Transverse colon (tissue), 4 donors: ENCODE data around the gene C1orf159.

ENCODE experiments used
- CTCF ChIP-seq, 5 experiments: fragments of 200-600 bp in 3 of 5; fragments of 450-650 bp in 2 of 5; sonication (generic) in 3 of 5; IDR thresholded peaks; 1 replicate in 2 of 5; 2 replicates in 3 of 5; pipeline ENCODE4 v1.5.1; 2016 to 2017; ENCODE audit warnings: antibody characterized with exemption in 5 of 5, inconsistent platforms in 3 of 5, mild to moderate bottlenecking in 2 of 5, moderate library complexity in 1 of 5
- EP300 ChIP-seq: sonication (generic); formaldehyde crosslinking; IDR thresholded peaks from one replicate; pipeline ENCODE4 v1.6.1; 2017; ENCODE audit warnings: antibody characterized with exemption, low read depth
- POLR2A ChIP-seq: fragments of 450-650 bp; IDR thresholded peaks from one replicate; pipeline ENCODE4 v1.6.1; 2016; ENCODE audit warnings: antibody characterized with exemption, mild to moderate bottlenecking, moderate library complexity
- POLR2AphosphoS5 ChIP-seq, 3 donors: sonication (generic); formaldehyde crosslinking; IDR thresholded peaks; one replicate each; pipeline ENCODE4 v1.6.1; 2016; ENCODE audit warnings: antibody characterized with exemption in 3 of 3

GRCh38 chr1:1146026-1146425, 30.1 kb upstream of the C1orf159 start:
- TF ChIP-seq POLR2A = no peak
- TF ChIP-seq CTCF (IDR thresholded peaks at IDR 0.05) = no peak
- TF ChIP-seq POLR2AphosphoS5 (IDR thresholded peaks at IDR 0.05) = no peak
- TF ChIP-seq EP300 = no peak
